NOMO-1 (cell line): ENCODE measurements around the gene MTRFR.

ENCODE experiments used
- DNase-seq, 2 experiments: peaks; one replicate each; lab custom pipeline; 2025; ENCODE audit not compliant: unreplicated experiment in 2 of 2; lab: John Stamatoyannopoulos, UW

MTRFR gene

GRCh38 chr12:123269896-123270213 lies 36.6 kb downstream of the MTRFR start:
- DNase-seq: no peak

GRCh38 chr12:123270214-123271000 lies 37.2 kb downstream of the MTRFR start:
- peak in 1 of 2 experiments; percentile 17 for DNase-seq

- DNase-seq: peak; percentile 54 to 57
Observed at GRCh38 chr12:123271001-123271668, 37.9 kb downstream of the MTRFR start.

GRCh38 chr12:123273166-123273565 lies 39.9 kb downstream of the MTRFR start:
- DNase-seq: no peak

GRCh38 chr12:123278101-123278627 lies 44.9 kb downstream of the MTRFR start:
- peak; percentile 38 to 79 for DNase-seq

- DNase-seq: no peak
Observed at GRCh38 chr12:123280971-123281370, 47.7 kb downstream of the MTRFR start.

- no peak for DNase-seq
Observed at GRCh38 chr12:123282111-123282510, 48.9 kb downstream of the MTRFR start.

GRCh38 chr12:123283461-123283860 lies 50.2 kb downstream of the MTRFR start:
- DNase-seq: no peak

GRCh38 chr12:123284669-123285068 lies 51.4 kb downstream of the MTRFR start:
- DNase-seq: no peak

- DNase-seq: no peak
Observed at GRCh38 chr12:123286652-123287373, 53.6 kb downstream of the MTRFR start.

- DNase-seq: no peak
Observed at GRCh38 chr12:123288751-123289346, 55.6 kb downstream of the MTRFR start.

- DNase-seq: no peak
Observed at GRCh38 chr12:123289911-123290310, 56.7 kb downstream of the MTRFR start.

- DNase-seq: no peak
Observed at GRCh38 chr12:123293178-123293760, 60.0 kb downstream of the MTRFR start.

- no peak for DNase-seq
Observed at GRCh38 chr12:123305136-123305535, 71.9 kb downstream of the MTRFR start.

GRCh38 chr12:123306200-123306599 lies 73.0 kb downstream of the MTRFR start:
- DNase-seq: no peak
